Measurements from ENCODE around the gene KRTAP10-6.

DNA sequence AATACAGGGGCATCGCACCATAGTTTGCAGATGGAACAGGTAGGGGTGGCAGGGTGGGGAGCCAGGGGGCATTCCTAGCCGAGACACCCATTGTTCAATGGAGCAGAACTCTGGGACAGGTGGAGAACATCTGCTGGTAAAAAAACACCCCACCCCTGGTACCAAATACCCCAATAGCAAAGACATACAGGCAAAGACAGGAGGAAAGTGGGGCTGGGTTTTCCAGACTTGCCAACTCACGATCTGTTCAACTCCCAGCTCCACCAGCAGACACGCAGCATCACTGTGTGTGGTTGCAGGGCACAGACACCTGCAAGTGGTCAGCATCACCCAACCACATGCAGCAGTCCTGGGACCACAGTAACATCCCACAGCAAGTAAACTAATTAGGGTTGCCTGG, 19.2 kb upstream of the KRTAP10-6 start:
- no peak for TF ChIP-seq CTCF (IDR thresholded peaks at IDR 0.05)
- no peak for TF ChIP-seq ZFX (IDR thresholded peaks at IDR 0.05; ENCODE audit: borderline replicate concordance)

Data from 22Rv1 (cell line).